Activated CD8-positive, alpha-beta T cell treated with anti-CD3 and anti-CD28 coated beads for 36 hours (primary cell): ENCODE data around the gene PPP2R2C. TPM values are rescaled to one million over a fixed set of nuclear protein-coding genes. Genes with fewer than 3 reads are reported as not detected.

Source experiments
- ATAC-seq: fragments of 200-7000 bp; cut with Tn5 transposase; one replicate; pipeline ENCODE4 v1.10.0; 2021; ENCODE audit warnings: mild to moderate bottlenecking, moderate library complexity
- CTCF ChIA-PET: fragments of 350-600 bp; sonication (Branson Sonifier 250); formaldehyde crosslinking; loops from one replicate; lab custom pipeline; 2021; ENCODE audit warnings: antibody characterized with exemption; lab: Charles Lee
- POLR2A ChIA-PET: fragments of 350-600 bp; sonication (Branson Sonifier 250); formaldehyde crosslinking; loops from one replicate; lab custom pipeline; 2021; ENCODE audit warnings: antibody characterized with exemption; lab: Charles Lee
- DNase-seq: peaks from one replicate; pipeline ENCODE4 v3.0.0-alpha.2; 2020
- H3K27ac Mint-ChIP-seq: one replicate; pipeline ENCODE4 v1.8.0; 2021; ENCODE audit warnings: mild to moderate bottlenecking, mixed read lengths
- H3K27me3 Mint-ChIP-seq: one replicate; pipeline ENCODE4 v1.8.0; 2021; ENCODE audit warnings: mixed read lengths
- H3K36me3 Mint-ChIP-seq: one replicate; pipeline ENCODE4 v1.8.0; 2021; ENCODE audit warnings: low read depth, mixed read lengths
- H3K4me1 Mint-ChIP-seq: one replicate; pipeline ENCODE4 v1.8.0; 2021; ENCODE audit warnings: low read depth, mixed read lengths
- H3K4me3 Mint-ChIP-seq: one replicate; pipeline ENCODE4 v1.8.0; 2021; ENCODE audit warnings: mild to moderate bottlenecking, moderate library complexity, mixed read lengths
- H3K9me3 Mint-ChIP-seq: one replicate; pipeline ENCODE4 v1.8.0; 2021; ENCODE audit warnings: mixed read lengths
- intact Hi-C: fragments of 100-400 bp; cut with micrococcal nuclease; formaldehyde crosslinking; loops from one replicate; pipeline ENCODE4 v1.10.0; 2022
- total RNA-seq, 2 experiments: library from RNA; stranded (reverse); gene quantifications; one replicate each; pipeline ENCODE4 v1.2.3, GENCODE V29; 2021
- TF ChIP-seq, protein P1 (sequence below): fragments of 200-600 bp; IDR thresholded peaks from one replicate; pipeline ENCODE4 v1.8.0; 2022; ENCODE audit warnings: antibody characterized with exemption, mild to moderate bottlenecking

Gene PPP2R2C
- total RNA-seq, 2 experiments from 2014 or later, result not detected

DNA sequence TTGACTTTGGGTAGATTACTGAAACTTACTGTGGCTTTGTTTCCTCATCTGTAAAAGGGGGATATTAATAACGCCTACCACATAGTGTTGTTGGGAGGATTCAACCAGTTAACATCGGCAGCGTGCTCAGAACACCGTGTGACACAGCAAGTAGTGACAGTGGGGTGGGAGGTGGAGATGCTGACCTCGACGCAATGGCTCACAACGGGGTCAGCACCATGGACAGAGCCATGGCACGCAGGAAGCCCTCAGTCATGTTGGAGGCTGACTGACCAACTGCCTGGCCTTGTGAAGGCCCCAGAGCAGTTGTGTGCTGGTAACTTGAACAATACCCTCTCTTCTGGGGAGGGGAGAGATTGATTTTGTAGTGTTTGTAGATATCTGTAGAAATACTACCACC, 109.5 kb downstream of the PPP2R2C start:
- POLR2A ChIA-PET, result no interaction called here
- TF ChIP-seq, protein P1, sequence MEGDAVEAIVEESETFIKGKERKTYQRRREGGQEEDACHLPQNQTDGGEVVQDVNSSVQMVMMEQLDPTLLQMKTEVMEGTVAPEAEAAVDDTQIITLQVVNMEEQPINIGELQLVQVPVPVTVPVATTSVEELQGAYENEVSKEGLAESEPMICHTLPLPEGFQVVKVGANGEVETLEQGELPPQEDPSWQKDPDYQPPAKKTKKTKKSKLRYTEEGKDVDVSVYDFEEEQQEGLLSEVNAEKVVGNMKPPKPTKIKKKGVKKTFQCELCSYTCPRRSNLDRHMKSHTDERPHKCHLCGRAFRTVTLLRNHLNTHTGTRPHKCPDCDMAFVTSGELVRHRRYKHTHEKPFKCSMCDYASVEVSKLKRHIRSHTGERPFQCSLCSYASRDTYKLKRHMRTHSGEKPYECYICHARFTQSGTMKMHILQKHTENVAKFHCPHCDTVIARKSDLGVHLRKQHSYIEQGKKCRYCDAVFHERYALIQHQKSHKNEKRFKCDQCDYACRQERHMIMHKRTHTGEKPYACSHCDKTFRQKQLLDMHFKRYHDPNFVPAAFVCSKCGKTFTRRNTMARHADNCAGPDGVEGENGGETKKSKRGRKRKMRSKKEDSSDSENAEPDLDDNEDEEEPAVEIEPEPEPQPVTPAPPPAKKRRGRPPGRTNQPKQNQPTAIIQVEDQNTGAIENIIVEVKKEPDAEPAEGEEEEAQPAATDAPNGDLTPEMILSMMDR, result no peak
- no peaks in the 10 kb centered on the region for H3K9me3 Mint-ChIP-seq
- ATAC-seq (no peak), DNase-seq (peak; percentile 47)
- CTCF ChIA-PET, result interaction anchor here (3.7 kb wide), 1 partner anchor 31 kb away, joined by 15 read pairs; no protein-coding TSS in a partner anchor
- H3K27me3 Mint-ChIP-seq, result peaks cover 3% of the 10 kb centered on the region
- no peaks in the 10 kb centered on the region for H3K36me3 Mint-ChIP-seq
- H3K27ac Mint-ChIP-seq, result no peak overlapping the region
- no peaks in the 10 kb centered on the region for H3K4me1 Mint-ChIP-seq
- no peak overlapping the region for H3K4me3 Mint-ChIP-seq
- intact Hi-C loops, result no loop called here

DNA sequence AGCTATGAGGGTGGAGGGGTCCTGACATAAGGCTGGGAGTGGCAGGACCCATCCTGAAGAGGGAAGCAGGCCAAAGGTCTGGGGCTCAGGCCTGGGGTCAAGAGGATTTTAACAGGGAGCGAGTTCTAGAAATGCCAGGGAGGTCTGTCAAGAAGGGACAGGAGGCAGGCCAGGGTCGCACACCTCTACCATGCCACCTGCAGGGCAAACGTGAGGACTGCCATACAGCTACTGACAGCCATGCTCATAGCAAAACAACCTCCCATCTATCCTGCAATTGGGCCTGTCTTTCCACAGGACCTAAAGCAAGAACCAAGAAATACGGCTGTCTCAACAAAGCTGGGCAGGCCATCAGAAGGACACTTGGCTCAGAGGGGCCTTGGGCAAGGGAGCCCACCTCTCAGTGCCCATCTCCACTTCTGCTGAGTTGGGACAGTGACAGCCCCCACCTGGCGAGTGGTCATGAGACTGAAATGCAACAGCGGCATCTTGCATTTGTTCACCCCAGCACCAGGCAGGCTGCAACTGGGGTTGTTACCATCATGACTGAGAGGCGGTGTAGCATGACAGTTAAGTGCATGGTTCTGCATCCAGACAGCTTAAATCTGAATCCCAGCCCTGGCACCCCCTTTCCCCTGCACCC, 110.0 kb downstream of the PPP2R2C start:
- Mint-ChIP-seq H3K36me3 (no peaks in the 10 kb centered on the region), H3K9me3 (no peaks in the 10 kb centered on the region), H3K27me3 (peaks cover 4% of the 10 kb centered on the region), H3K27ac (no peak overlapping the region), H3K4me1 (no peaks in the 10 kb centered on the region), H3K4me3 (no peak overlapping the region)
- ATAC-seq (no peak), DNase-seq (no peak)
- TF ChIP-seq, protein P1, result no peak
- intact Hi-C loops, result no loop called here
- ChIA-PET CTCF (interaction anchor here (1.9 to 3.7 kb wide), 2 partner anchors 31 to 112 kb away, joined by 9 to 15 read pairs; no protein-coding TSS in a partner anchor), POLR2A (no interaction called here)

DNA sequence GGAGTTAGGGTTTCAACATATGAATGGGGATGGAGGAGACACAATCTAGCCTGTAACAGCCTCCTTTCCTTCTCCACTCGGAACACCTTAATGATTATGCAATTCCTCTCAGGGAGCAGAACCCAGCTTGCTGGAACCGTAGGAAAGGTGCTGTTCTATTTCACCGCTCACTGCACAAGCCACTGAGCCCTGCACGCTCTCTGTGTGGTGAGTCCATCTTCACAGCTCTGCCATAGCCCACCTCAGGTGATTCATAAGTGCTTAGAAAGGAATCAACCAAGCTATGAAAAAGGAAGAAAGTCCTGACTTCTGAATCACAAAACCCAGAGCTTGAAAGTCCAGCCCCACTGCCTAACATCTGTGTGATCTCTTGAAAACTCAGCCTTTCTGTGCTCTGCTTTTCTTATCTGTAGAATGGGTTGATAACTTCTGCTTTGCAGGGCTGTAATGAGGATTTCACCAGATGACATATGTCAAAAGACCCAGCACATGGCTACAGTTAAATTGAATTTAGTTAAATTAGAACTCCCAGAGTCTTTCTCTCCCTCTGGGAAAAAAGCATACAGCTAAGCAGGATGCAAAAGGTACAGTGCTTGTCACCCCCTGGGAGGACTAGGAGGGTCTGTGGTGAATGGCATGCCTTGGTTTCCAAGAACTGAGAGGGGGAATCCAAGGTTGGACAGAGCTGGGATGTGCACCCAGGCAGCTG, 111.2 kb downstream of the PPP2R2C start:
- Mint-ChIP-seq H3K4me3 (no peak overlapping the region), H3K4me1 (no peaks in the 10 kb centered on the region), H3K27me3 (peaks cover 4% of the 10 kb centered on the region), H3K27ac (no peak overlapping the region), H3K9me3 (no peaks in the 10 kb centered on the region), H3K36me3 (no peaks in the 10 kb centered on the region)
- ATAC-seq (no peak), DNase-seq (no peak)
- CTCF ChIA-PET, result interaction anchor here (1.0 to 3.7 kb wide), 3 partner anchors 19 to 111 kb away, joined by 3 to 15 read pairs (median 9); no protein-coding TSS in a partner anchor
- TF ChIP-seq, protein P1, result no peak
- POLR2A ChIA-PET, result no interaction called here
- intact Hi-C loops, result no loop called here

DNA sequence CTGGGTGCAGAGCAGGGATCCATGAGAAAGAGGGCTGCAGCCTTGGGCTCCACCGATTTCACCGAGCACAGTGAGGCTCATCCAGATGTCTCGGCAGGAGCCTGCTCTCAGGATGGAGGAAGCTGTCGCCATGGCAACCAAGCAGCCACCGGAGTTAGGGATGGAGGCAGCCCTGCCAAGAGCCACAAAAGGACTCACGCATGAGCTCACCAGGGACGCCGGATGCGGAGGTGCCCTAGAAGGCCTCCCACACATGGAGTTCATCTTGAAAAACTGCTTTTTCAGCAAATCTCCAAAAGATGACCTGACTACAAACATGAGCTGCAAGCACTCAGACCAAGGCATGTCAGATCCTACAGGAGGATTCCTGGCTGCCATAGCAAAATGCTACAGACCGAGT, 112.0 kb downstream of the PPP2R2C start:
- Mint-ChIP-seq H3K36me3 (no peaks in the 10 kb centered on the region), H3K4me3 (no peak overlapping the region), H3K9me3 (no peaks in the 10 kb centered on the region), H3K27me3 (peaks cover 4% of the 10 kb centered on the region), H3K27ac (no peak overlapping the region), H3K4me1 (no peaks in the 10 kb centered on the region)
- ATAC-seq (no peak), DNase-seq (no peak)
- POLR2A ChIA-PET, result no interaction called here
- TF ChIP-seq, protein P1, result no peak
- CTCF ChIA-PET, result interaction anchor here (1.2 to 3.7 kb wide), 3 partner anchors 29 to 186 kb away, joined by 3 to 15 read pairs (median 9); no protein-coding TSS in a partner anchor
- intact Hi-C loops, result no loop called here
